OCI-LY7 (cell line): ENCODE results near the gene MYT1.

Experiments used
- CTCF ChIP-seq: fragments of 200-600 bp; sonication (generic); conservative IDR thresholded peaks from 2 replicates; pipeline ENCODE4 v1.5.1; 2014; ENCODE audit warnings: mild to moderate bottlenecking, antibody characterized with exemption, low read length, moderate library complexity, mixed read lengths
- EZH2phosphoT487 ChIP-seq: fragments of 200-600 bp; sonication (generic); IDR thresholded peaks from 2 replicates; pipeline ENCODE4 v1.6.1; 2018; ENCODE audit warnings: low read depth, borderline replicate concordance, mild to moderate bottlenecking, mixed run types, antibody characterized with exemption, low read length, moderate library complexity, mixed read lengths

GRCh38 chr20:64145458-64146300 lies 18.6 kb upstream of the MYT1 start:
- TF ChIP-seq EZH2phosphoT487, result no peak
- peak; percentile 61 for TF ChIP-seq CTCF
